TTC549 (cell line): ENCODE results near the gene SLC49A3.
"Not testable (repeated sequence)": the region's sequence is repeated elsewhere in the genome, so short reads cannot be mapped to it uniquely, and the experiment has no call there.

Experiments used
- FAIRE-seq: peaks from 2 replicates; lab custom pipeline; 2012; peaks lifted over from hg19 to GRCh38; lab: Jason Lieb, UNC

The SLC49A3 gene

GRCh38 chr4:688854-689681, at the start of gene SLC49A3:
SLC49A3 (minus strand) TSS chr4:689151; CDS start chr4:689127, 24 bp downstream.
- no peak for FAIRE-seq

GRCh38 chr4:736561-736960, 47.6 kb upstream of the SLC49A3 start:
- FAIRE-seq = not testable (repeated sequence)

- no peak for FAIRE-seq
These were observed 46.6 kb upstream of the SLC49A3 start for GRCh38 chr4:735583-735982.

- no peak for FAIRE-seq
These were observed 46.0 kb upstream of the SLC49A3 start for GRCh38 chr4:734951-735350.

GRCh38 chr4:734075-734474, 45.1 kb upstream of the SLC49A3 start:
- FAIRE-seq = no peak

- no peak for FAIRE-seq
These were observed 44.7 kb upstream of the SLC49A3 start for GRCh38 chr4:733631-733980.

GRCh38 chr4:732911-733630, 44.1 kb upstream of the SLC49A3 start:
- no peak for FAIRE-seq

GRCh38 chr4:732486-732885, 43.5 kb upstream of the SLC49A3 start:
- FAIRE-seq = no peak

GRCh38 chr4:731954-732353, 43.0 kb upstream of the SLC49A3 start:
- not testable (repeated sequence) for FAIRE-seq

- not testable (repeated sequence) for FAIRE-seq
These were observed 42.3 kb upstream of the SLC49A3 start for GRCh38 chr4:730946-731904.

GRCh38 chr4:730511-730910, 41.6 kb upstream of the SLC49A3 start:
- no peak for FAIRE-seq

GRCh38 chr4:729336-730315, 40.7 kb upstream of the SLC49A3 start:
- FAIRE-seq = no peak

- no peak for FAIRE-seq
These were observed 38.6 kb upstream of the SLC49A3 start for GRCh38 chr4:727576-727975.

GRCh38 chr4:726838-727237, 37.9 kb upstream of the SLC49A3 start:
- FAIRE-seq = no peak

- no peak for FAIRE-seq
These were observed 37.4 kb upstream of the SLC49A3 start for GRCh38 chr4:726235-726787.

GRCh38 chr4:725391-726234, 36.7 kb upstream of the SLC49A3 start:
- no peak for FAIRE-seq

GRCh38 chr4:723751-724530, 35.0 kb upstream of the SLC49A3 start:
- no peak for FAIRE-seq

GRCh38 chr4:722851-723360, 34.0 kb upstream of the SLC49A3 start:
- FAIRE-seq = no peak

- no peak for FAIRE-seq
These were observed 33.3 kb upstream of the SLC49A3 start for GRCh38 chr4:722169-722725.
